Fibroblast of lung (primary cell): ENCODE data around the gene CIZ1.

Experiments
- EZH2 ChIP-seq: IDR thresholded peaks from 2 replicates; pipeline ENCODE4 v1.5.1; 2012; ENCODE audit warnings: low read length, control low read depth, mild to moderate bottlenecking; ENCODE audit errors: missing control alignments
- TF ChIP-seq, protein P1 (sequence below), 2 donors: IDR thresholded peaks in 1 of 2; conservative IDR thresholded peaks in 1 of 2; 1 replicate in 1 of 2; 2 replicates in 1 of 2; pipeline ENCODE4 v1.5.1; 2011 to 2012; ENCODE audit warnings: low read length in 2 of 2, control low read depth in 1 of 2, inconsistent platforms in 1 of 2, low read depth in 1 of 2, mild to moderate bottlenecking in 1 of 2

DNA sequence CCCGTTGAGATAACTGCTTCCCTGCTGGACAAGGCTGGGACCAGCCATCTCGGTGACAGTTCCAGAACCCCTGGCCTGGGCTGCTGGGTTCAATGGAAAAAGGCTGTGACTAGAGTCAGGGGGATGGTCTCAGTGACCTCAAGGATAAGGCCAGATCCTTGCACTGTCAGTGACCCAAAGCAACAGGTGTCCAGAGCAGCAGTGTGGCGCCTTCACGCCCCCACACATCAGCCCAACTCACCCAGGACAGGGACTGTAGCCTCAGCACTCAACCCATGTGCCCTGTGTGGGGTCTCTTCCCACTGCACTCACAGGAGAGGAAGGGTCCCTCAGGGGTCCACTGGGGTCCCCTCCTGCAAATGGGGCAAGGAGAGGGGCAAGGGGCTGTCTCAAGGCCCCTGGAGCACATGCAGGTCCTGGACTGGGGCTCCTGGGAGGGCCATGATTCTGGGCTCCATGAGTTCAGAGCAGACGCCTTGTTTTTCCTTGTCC is 42.8 kb downstream of the CIZ1 start:
- TF ChIP-seq EZH2: no peak
- TF ChIP-seq, protein P1, sequence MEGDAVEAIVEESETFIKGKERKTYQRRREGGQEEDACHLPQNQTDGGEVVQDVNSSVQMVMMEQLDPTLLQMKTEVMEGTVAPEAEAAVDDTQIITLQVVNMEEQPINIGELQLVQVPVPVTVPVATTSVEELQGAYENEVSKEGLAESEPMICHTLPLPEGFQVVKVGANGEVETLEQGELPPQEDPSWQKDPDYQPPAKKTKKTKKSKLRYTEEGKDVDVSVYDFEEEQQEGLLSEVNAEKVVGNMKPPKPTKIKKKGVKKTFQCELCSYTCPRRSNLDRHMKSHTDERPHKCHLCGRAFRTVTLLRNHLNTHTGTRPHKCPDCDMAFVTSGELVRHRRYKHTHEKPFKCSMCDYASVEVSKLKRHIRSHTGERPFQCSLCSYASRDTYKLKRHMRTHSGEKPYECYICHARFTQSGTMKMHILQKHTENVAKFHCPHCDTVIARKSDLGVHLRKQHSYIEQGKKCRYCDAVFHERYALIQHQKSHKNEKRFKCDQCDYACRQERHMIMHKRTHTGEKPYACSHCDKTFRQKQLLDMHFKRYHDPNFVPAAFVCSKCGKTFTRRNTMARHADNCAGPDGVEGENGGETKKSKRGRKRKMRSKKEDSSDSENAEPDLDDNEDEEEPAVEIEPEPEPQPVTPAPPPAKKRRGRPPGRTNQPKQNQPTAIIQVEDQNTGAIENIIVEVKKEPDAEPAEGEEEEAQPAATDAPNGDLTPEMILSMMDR (conservative IDR thresholded peaks at IDR 0.05 in 1 of 2, IDR thresholded peaks at IDR 0.05 in 1 of 2; ENCODE audit: low read depth in 1 of 2, low read length in 2 of 2): no peak
